Vagina (tissue), 2 donors: ENCODE measurements around the gene CHD8.

Experiments used
- CTCF ChIP-seq, 3 experiments: fragments of 450-650 bp in 2 of 3; fragments of 200-600 bp in 1 of 3; sonication (generic) in 1 of 3; IDR thresholded peaks; one replicate each; pipeline ENCODE4 v1.5.1; 2017 to 2019; ENCODE audit warnings: antibody characterized with exemption in 3 of 3, mild to moderate bottlenecking in 2 of 3, moderate library complexity in 2 of 3
- POLR2A ChIP-seq, 2 donors: fragments of 450-650 bp; IDR thresholded peaks; one replicate each; pipeline ENCODE4 v1.6.1; 2017; ENCODE audit warnings: antibody characterized with exemption in 2 of 2, mild to moderate bottlenecking in 2 of 2, moderate library complexity in 2 of 2
- POLR2AphosphoS5 ChIP-seq, 2 donors: sonication (generic); formaldehyde crosslinking; IDR thresholded peaks; one replicate each; pipeline ENCODE4 v1.9.0; 2017; ENCODE audit warnings: antibody characterized with exemption in 2 of 2, mild to moderate bottlenecking in 2 of 2, low read depth in 1 of 2; ENCODE audit not compliant: insufficient read depth in 1 of 2

- TF ChIP-seq CTCF (IDR thresholded peaks at IDR 0.05) (no peak), POLR2A (IDR thresholded peaks at IDR 0.05) (no peak), POLR2AphosphoS5 (IDR thresholded peaks at IDR 0.05; ENCODE audit: insufficient read depth in 1 of 2, low read depth in 1 of 2) (no peak)
Measured at GRCh38 chr14:21385188-21385904, 70.6 kb downstream of the CHD8 start.
